Measurements from ENCODE around the gene PTPN14. TPM values are rescaled to one million over a fixed set of nuclear protein-coding genes. Genes with fewer than 3 reads are reported as not detected.

PTPN14 gene
- total RNA-seq, 1 experiment from 2014 or later = 209 TPM

DNA sequence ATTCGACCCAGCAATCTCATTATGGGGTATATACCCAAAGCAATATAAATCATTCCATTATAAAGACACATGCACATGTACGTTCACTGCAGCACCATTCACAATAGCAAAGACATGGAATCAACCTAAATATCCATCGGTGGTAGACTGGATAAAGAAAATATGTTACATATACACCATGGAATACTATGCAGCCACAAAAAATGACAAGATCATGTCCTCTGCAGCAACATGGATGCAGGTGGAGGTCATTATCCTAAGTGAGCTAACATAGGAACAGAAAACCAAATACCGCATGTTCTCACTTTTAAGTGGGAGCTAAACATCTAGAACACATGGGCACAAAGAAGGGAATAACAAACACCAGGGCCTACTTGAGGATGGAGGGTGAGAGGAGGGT is 115.5 kb downstream of the PTPN14 start:
- no peak for ATAC-seq
- no peak overlapping the region for H3K4me3 ChIP-seq (ENCODE audit: low read depth in 2 of 2, low read length in 2 of 2)
- peaks cover 35% of the 10 kb centered on the region for H3K4me1 ChIP-seq (ENCODE audit: control insufficient read depth, insufficient read depth, low read length)
- no TSS peak for BruUV-seq (replicated peaks)
- no peak overlapping the region for H3K27ac ChIP-seq (ENCODE audit: low read length)
- intact Hi-C loops (cut with micrococcal nuclease; ENCODE audit: unreplicated experiment) = no loop called here
- DNase-seq (ENCODE audit: low read depth, low spot score) = no peak
- ChIA-PET POLR2A (no interaction called here), CTCF (no interaction called here)
- H3K9me3 ChIP-seq (ENCODE audit: control insufficient read depth, insufficient read depth, low read depth, low read length) = no peaks in the 10 kb centered on the region
- no peaks in the 10 kb centered on the region for H3K27me3 ChIP-seq (ENCODE audit: control insufficient read depth, insufficient read depth, low read length)
- H3K36me3 ChIP-seq (ENCODE audit: control insufficient read depth, insufficient read depth, low read length) = no peaks in the 10 kb centered on the region
- no peak for TF ChIP-seq POLR2AphosphoS5 (IDR thresholded peaks at IDR 0.05; ENCODE audit: low read depth, low read length)
- no peak for TF ChIP-seq TCF7L2 (IDR thresholded peaks at IDR 0.05; ENCODE audit: low read depth, low read length)
- TF ChIP-seq, protein P1, sequence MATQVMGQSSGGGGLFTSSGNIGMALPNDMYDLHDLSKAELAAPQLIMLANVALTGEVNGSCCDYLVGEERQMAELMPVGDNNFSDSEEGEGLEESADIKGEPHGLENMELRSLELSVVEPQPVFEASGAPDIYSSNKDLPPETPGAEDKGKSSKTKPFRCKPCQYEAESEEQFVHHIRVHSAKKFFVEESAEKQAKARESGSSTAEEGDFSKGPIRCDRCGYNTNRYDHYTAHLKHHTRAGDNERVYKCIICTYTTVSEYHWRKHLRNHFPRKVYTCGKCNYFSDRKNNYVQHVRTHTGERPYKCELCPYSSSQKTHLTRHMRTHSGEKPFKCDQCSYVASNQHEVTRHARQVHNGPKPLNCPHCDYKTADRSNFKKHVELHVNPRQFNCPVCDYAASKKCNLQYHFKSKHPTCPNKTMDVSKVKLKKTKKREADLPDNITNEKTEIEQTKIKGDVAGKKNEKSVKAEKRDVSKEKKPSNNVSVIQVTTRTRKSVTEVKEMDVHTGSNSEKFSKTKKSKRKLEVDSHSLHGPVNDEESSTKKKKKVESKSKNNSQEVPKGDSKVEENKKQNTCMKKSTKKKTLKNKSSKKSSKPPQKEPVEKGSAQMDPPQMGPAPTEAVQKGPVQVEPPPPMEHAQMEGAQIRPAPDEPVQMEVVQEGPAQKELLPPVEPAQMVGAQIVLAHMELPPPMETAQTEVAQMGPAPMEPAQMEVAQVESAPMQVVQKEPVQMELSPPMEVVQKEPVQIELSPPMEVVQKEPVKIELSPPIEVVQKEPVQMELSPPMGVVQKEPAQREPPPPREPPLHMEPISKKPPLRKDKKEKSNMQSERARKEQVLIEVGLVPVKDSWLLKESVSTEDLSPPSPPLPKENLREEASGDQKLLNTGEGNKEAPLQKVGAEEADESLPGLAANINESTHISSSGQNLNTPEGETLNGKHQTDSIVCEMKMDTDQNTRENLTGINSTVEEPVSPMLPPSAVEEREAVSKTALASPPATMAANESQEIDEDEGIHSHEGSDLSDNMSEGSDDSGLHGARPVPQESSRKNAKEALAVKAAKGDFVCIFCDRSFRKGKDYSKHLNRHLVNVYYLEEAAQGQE (IDR thresholded peaks at IDR 0.05; ENCODE audit: insufficient read depth in 1 of 2, low read depth in 2 of 2, low read length in 1 of 2) = no peak
- TF ChIP-seq SIN3A (IDR thresholded peaks at IDR 0.05; ENCODE audit: borderline replicate concordance, insufficient read depth, low read depth, low read length) = no peak
- TF ChIP-seq, protein P2, sequence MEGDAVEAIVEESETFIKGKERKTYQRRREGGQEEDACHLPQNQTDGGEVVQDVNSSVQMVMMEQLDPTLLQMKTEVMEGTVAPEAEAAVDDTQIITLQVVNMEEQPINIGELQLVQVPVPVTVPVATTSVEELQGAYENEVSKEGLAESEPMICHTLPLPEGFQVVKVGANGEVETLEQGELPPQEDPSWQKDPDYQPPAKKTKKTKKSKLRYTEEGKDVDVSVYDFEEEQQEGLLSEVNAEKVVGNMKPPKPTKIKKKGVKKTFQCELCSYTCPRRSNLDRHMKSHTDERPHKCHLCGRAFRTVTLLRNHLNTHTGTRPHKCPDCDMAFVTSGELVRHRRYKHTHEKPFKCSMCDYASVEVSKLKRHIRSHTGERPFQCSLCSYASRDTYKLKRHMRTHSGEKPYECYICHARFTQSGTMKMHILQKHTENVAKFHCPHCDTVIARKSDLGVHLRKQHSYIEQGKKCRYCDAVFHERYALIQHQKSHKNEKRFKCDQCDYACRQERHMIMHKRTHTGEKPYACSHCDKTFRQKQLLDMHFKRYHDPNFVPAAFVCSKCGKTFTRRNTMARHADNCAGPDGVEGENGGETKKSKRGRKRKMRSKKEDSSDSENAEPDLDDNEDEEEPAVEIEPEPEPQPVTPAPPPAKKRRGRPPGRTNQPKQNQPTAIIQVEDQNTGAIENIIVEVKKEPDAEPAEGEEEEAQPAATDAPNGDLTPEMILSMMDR (IDR thresholded peaks at IDR 0.05) = no peak
- in situ Hi-C loops (cut with HindIII; ENCODE audit: low pct_unique_long_range_greater_than_20kb, low sequenced_read_pairs) = no loop called here

DNA sequence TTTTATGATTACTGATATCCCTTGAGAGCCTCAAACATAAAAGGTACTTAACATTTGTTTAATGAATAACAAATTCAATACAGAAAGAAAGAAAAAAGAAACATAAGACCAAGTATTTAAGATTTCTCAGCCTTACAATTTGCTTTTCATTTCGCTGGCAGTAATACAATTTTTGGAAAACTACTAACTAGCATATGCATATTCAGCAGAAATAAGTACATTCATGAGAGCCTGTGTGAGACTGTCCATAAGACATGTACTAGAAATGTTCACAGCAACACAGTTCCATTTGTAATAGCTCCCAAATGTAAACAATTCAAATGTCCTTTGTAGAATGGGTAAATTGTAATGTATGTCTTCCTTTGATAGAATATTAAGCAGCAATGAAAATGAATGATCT is 119.2 kb downstream of the PTPN14 start:
- Histone ChIP-seq H3K27me3 (ENCODE audit: control insufficient read depth, insufficient read depth, low read length) (no peaks in the 10 kb centered on the region), H3K4me3 (ENCODE audit: low read depth in 2 of 2, low read length in 2 of 2) (no peak overlapping the region), H3K9me3 (ENCODE audit: control insufficient read depth, insufficient read depth, low read depth, low read length) (no peaks in the 10 kb centered on the region), H3K36me3 (ENCODE audit: control insufficient read depth, insufficient read depth, low read length) (peaks cover 3% of the 10 kb centered on the region; the same call in 1 of the 2 replicates), H3K4me1 (ENCODE audit: control insufficient read depth, insufficient read depth, low read length) (peaks cover 25% of the 10 kb centered on the region), H3K27ac (ENCODE audit: low read length) (no peak overlapping the region)
- ATAC-seq (no peak), DNase-seq (ENCODE audit: low read depth, low spot score) (no peak)
- in situ Hi-C loops (cut with HindIII; ENCODE audit: low pct_unique_long_range_greater_than_20kb, low sequenced_read_pairs) = no loop called here
- no TSS peak for BruUV-seq (replicated peaks)
- TF ChIP-seq, protein P1 (IDR thresholded peaks at IDR 0.05; ENCODE audit: insufficient read depth in 1 of 2, low read depth in 2 of 2, low read length in 1 of 2) = no peak
- no peak for TF ChIP-seq TCF7L2 (IDR thresholded peaks at IDR 0.05; ENCODE audit: low read depth, low read length)
- intact Hi-C loops (cut with micrococcal nuclease; ENCODE audit: unreplicated experiment) = no loop called here
- ChIA-PET POLR2A (no interaction called here), CTCF (no interaction called here)

Measured in Panc1 (cell line).